Pulmonary artery endothelial cell (primary cell): ENCODE results near the gene THSD4. TPM values are rescaled to one million over a fixed set of nuclear protein-coding genes. Genes with fewer than 3 reads are reported as not detected.
A peak's percentile ranks its signal among the peaks of the same experiment; 100 is the strongest.

Source experiments
- DNase-seq: peaks from one replicate; pipeline ENCODE4 v3.0.0-alpha.2; 2011; ENCODE audit warnings: low read depth, low spot score
- total RNA-seq: library from RNA; depleted of rRNA; stranded (reverse); fragments of >200 nt; gene quantifications from 2 replicates; pipeline ENCODE4 v1.2.3, GENCODE V29; 2014

The THSD4 gene
- total RNA-seq, 1 donor from 2014 or later: 35.2 TPM

- no peak for DNase-seq
Measured at GRCh38 chr15:71494563-71495397, 379.5 kb downstream of the THSD4 start.

GRCh38 chr15:71495398-71495780 is 380.1 kb downstream of the THSD4 start:
- no peak for DNase-seq

GRCh38 chr15:71496336-71496955 is 381.2 kb downstream of the THSD4 start:
- DNase-seq: peak; percentile 11

- no peak for DNase-seq
Measured at GRCh38 chr15:71501344-71502076, 386.2 kb downstream of the THSD4 start.

- no peak for DNase-seq
Measured at GRCh38 chr15:71502077-71502432, 386.8 kb downstream of the THSD4 start.

- no peak for DNase-seq
Measured at GRCh38 chr15:71505962-71506361, 390.7 kb downstream of the THSD4 start.

GRCh38 chr15:71506946-71507345 is 391.7 kb downstream of the THSD4 start:
- DNase-seq: no peak

GRCh38 chr15:71508081-71508682 is 392.9 kb downstream of the THSD4 start:
- no peak for DNase-seq

- DNase-seq: no peak
Measured at GRCh38 chr15:71509139-71509538, 393.9 kb downstream of the THSD4 start.

GRCh38 chr15:71510763-71511162 is 395.5 kb downstream of the THSD4 start:
- no peak for DNase-seq

GRCh38 chr15:71511796-71512681 is 396.8 kb downstream of the THSD4 start:
- DNase-seq: no peak

GRCh38 chr15:71512682-71513006 is 397.4 kb downstream of the THSD4 start:
- DNase-seq: no peak

- DNase-seq: no peak
Measured at GRCh38 chr15:71515375-71516186, 400.3 kb downstream of the THSD4 start.

- no peak for DNase-seq
Measured at GRCh38 chr15:71517751-71518150, 402.5 kb downstream of the THSD4 start.

- DNase-seq: peak; percentile 8
Measured at GRCh38 chr15:71518661-71519060, 403.4 kb downstream of the THSD4 start.

- no peak for DNase-seq
Measured at GRCh38 chr15:71526060-71526820, 411.0 kb downstream of the THSD4 start.

GRCh38 chr15:71529361-71529760 is 414.1 kb downstream of the THSD4 start:
- DNase-seq: no peak

- DNase-seq: no peak
Measured at GRCh38 chr15:71530116-71530515, 414.8 kb downstream of the THSD4 start.

- DNase-seq: no peak
Measured at GRCh38 chr15:71532994-71533393, 417.7 kb downstream of the THSD4 start.
